Small intestine (tissue), 7 donors: ENCODE measurements around the gene HGS. TPM values are rescaled to one million over a fixed set of nuclear protein-coding genes. Genes with fewer than 3 reads are reported as not detected.

Source experiments
- DNase-seq, 2 donors: peaks; one replicate each; pipeline versions ENCODE4 v3.0.0 to v3.0.0-alpha.2; 2013
- FAIRE-seq: peaks from 2 replicates; lab custom pipeline; 2012; peaks lifted over from hg19 to GRCh38; lab: Jason Lieb, UNC
- H3K27ac ChIP-seq, 3 donors: one replicate each; pipeline ENCODE4 v1.5.1; 2013; ENCODE audit warnings: low read length in 2 of 3, mild to moderate bottlenecking in 2 of 3, control low read depth in 1 of 3, inconsistent platforms in 1 of 3, low read depth in 1 of 3, moderate library complexity in 1 of 3
- H3K27me3 ChIP-seq, 3 donors: one replicate each; pipeline ENCODE4 v1.6.1; 2013; ENCODE audit warnings: low read length in 3 of 3, inconsistent platforms in 1 of 3; ENCODE audit not compliant: control insufficient read depth in 3 of 3, insufficient read depth in 3 of 3
- H3K36me3 ChIP-seq, 3 donors: one replicate each; pipeline ENCODE4 v1.6.1; 2013; ENCODE audit warnings: low read length in 3 of 3, inconsistent platforms in 1 of 3, low read depth in 1 of 3, mild to moderate bottlenecking in 1 of 3, moderate library complexity in 1 of 3; ENCODE audit not compliant: control insufficient read depth in 3 of 3, insufficient read depth in 2 of 3
- H3K4me1 ChIP-seq, 3 donors: one replicate each; pipeline ENCODE4 v1.6.1; 2013; ENCODE audit warnings: low read length in 2 of 3, inconsistent platforms in 1 of 3, low read depth in 1 of 3, mild to moderate bottlenecking in 1 of 3, moderate library complexity in 1 of 3; ENCODE audit not compliant: control insufficient read depth in 3 of 3, insufficient read depth in 2 of 3
- H3K4me3 ChIP-seq, 3 donors: one replicate each; pipeline ENCODE4 v1.5.1; 2013; ENCODE audit warnings: low read length in 3 of 3, control low read depth in 1 of 3, inconsistent platforms in 1 of 3, low read depth in 1 of 3, mild to moderate bottlenecking in 1 of 3, moderate library complexity in 1 of 3
- H3K9me3 ChIP-seq, 2 donors: one replicate each; pipeline ENCODE4 v1.6.1; 2013; ENCODE audit warnings: low read depth in 1 of 2, low read length in 1 of 2; ENCODE audit not compliant: control insufficient read depth in 2 of 2, insufficient read depth in 1 of 2
- WGBS, 3 donors: extraction: QIAGEN DNeasy Blood & Tissue Kit; methylation state at CpG; one replicate each; pipeline ENCODE4 v1.1.7; 2013; 5-methylcytosine and 5-hydroxymethylcytosine counted together
- polyA plus RNA-seq, 4 donors: library from polyadenylated mRNA; stranded (reverse) in 3 of 4; unstranded in 1 of 4; fragments of 200-250 nt in 3 of 4; fragments of 120-200 nt in 1 of 4; gene quantifications; one replicate each; pipeline versions ENCODE4 v1.2.1 to v1.2.3, GENCODE V29; 2013
- donor health status: healthy with polysubstance abuse.
- donor health status: control.
- donor health status: control.
- donor health status: Bipolar disorder and iron deficiency.
- donor health status: healthy.

HGS gene
- polyA plus RNA-seq, 4 donors: 78.8 to 284 (median 134) TPM

DNA sequence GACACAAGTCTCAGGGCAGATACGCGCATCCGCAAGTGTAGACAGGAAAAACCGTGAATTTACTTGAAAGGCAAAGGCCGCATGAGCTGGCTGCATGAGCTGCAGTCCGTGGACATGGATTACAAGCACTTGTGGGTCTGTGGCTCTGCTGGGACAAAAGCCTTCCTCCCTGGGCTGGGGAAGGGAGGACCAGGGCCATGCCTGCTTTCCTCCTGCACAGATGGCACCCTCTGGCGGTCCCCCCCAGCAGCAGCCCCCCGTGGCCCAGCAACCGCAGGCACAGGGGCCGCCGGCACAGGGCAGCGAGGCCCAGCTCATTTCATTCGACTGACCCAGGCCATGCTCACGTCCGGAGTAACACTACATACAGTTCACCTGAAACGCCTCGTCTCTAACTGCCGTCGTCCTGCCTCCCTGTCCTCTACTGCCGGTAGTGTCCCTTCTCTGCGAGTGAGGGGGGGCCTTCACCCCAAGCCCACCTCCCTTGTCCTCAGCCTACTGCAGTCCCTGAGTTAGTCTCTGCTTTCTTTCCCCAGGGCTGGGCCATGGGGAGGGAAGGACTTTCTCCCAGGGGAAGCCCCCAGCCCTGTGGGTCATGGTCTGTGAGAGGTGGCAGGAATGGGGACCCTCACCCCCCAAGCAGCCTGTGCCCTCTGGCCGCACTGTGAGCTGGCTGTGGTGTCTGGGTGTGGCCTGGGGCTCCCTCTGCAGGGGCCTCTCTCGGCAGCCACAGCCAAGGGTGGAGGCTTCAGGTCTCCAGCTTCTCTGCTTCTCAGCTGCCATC is 17.7 kb downstream of the HGS start:
- H3K4me1 ChIP-seq: peaks cover 0 to 21% (median 0%) of the 10 kb centered on the region in 3 donors
- H3K9me3 ChIP-seq: no peaks in the 10 kb centered on the region
- FAIRE-seq: no peak
- H3K27ac ChIP-seq: peak overlapping the region in 2 of 3 donors; percentile 30 to 95
- WGBS, 3 donors: 45 to 66% (median 54%) methylated on average over 23 of the region's 23 CpGs
- H3K27me3 ChIP-seq: no peaks in the 10 kb centered on the region
- peak; percentile 33 to 60 for DNase-seq
- peak overlapping the region in 2 of 3 donors; percentile 88 to 94 for H3K4me3 ChIP-seq
- peaks cover 7 to 71% (median 13%) of the 10 kb centered on the region in 3 donors for H3K36me3 ChIP-seq

DNA sequence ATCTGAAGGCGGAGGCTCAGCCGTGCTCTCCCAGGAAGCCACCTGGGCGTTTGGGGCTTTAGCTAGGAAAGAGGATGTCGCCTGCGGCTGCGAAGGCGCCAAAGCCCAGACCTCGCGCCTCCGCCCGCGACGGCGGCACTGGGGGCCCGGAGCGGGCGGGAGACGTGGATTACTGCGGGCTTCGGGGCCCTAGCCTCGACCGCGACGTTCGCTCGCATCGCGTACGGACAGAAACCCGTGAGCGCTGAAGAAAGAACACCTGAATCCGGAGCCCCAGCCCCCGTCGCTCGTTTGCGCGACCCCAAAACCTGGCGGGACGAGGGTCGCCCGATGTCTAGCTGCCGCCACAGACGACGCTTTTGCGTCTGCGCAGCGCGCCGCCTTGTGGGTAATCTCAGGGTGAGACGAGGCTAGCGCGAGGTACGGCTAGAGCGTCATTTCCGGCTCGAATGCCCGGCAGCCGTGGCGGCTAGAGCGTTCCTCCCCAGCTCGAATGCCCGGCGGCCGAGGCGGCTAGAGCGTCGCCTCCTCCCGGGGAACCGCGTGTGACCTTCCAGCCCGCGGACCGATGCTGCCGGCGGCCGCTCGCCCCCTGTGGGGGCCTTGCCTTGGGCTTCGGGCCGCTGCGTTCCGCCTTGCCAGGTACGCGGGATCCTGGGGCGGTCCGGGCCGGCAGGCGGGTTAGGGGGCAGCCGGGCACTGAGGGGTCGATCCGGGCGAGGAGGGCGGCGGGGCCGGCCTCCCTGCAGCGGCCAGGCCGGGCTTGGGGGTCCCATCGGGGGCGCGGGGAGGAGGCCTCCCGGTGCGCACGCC is 19.3 kb downstream of the HGS start, which contains the start of gene MRPL12:
Gene MRPL12 (plus strand): TSS at position 434 of the 813 bp plus-strand sequence. CDS start 135 bp downstream, at position 569.
- peak; percentile 93 to 98 for DNase-seq
- peaks cover 12 to 71% (median 13%) of the 10 kb centered on the region in 3 donors for H3K36me3 ChIP-seq
- no peaks in the 10 kb centered on the region for H3K27me3 ChIP-seq
- WGBS, 3 donors: 0 to 1% (median 0%) methylated on average over 77 to 102 of the region's 102 CpGs
- FAIRE-seq: no peak
- H3K4me1 ChIP-seq: peaks cover 0 to 21% (median 0%) of the 10 kb centered on the region in 3 donors
- H3K4me3 ChIP-seq: peak within 1 kb of the TSS; percentile 88 to 97 (median 94)
- no peaks in the 10 kb centered on the region for H3K9me3 ChIP-seq
- peak within 1 kb of the TSS; percentile 88 to 96 (median 95) for H3K27ac ChIP-seq

DNA sequence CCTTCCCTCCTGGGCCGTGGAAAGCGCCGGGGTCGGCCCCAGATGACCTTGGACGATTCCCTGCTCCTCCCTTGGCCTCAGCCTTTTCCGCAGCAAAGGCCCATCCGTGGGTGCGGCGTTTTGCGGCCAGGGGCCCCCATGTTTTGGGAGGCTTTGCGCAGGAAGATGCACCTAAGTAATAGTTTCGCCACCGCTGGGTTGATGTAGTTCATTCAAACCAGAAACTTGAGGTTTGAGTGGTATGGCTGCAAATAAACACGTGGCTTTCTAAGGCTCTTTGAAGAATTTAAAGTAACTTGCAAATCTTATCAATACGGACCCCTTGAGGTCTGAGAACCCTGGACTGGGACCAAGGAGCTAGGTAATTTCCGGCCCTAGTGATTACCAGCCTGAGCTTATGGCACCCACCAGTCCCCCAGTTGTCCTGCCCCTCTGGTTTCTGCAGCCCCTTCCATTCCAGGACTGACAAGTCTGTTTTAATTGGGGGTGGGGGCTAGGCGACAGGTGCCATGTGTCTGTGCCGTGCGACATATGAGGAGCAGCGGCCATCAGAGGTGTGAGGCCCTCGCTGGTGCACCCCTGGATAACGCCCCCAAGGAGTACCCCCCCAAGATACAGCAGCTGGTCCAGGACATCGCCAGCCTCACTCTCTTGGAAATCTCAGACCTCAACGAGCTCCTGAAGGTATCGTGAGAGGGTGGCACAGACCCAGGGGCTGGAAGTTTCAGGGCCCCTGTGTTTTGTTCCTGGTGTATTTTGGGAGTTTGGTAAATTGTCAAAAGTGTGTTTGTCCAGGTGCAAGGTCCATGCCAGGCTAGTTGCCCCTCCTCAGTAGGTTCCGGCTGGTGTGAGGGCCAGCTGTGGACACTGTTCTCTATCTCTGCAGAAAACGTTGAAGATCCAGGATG is 20.2 kb downstream of the HGS start:
- no peak for FAIRE-seq
- peak overlapping the region in 2 of 3 donors; percentile 88 to 96 for H3K27ac ChIP-seq
- H3K27me3 ChIP-seq: no peaks in the 10 kb centered on the region
- no peak for DNase-seq
- H3K9me3 ChIP-seq: no peaks in the 10 kb centered on the region
- H3K4me1 ChIP-seq: peaks cover 0 to 21% (median 0%) of the 10 kb centered on the region in 3 donors
- H3K36me3 ChIP-seq: peaks cover 11 to 73% (median 12%) of the 10 kb centered on the region in 3 donors
- H3K4me3 ChIP-seq: peak overlapping the region; percentile 88 to 97 (median 94)
- 12 to 24% (median 19%) methylated on average over 25 to 27 of the region's 27 CpGs for WGBS, 3 donors

DNA sequence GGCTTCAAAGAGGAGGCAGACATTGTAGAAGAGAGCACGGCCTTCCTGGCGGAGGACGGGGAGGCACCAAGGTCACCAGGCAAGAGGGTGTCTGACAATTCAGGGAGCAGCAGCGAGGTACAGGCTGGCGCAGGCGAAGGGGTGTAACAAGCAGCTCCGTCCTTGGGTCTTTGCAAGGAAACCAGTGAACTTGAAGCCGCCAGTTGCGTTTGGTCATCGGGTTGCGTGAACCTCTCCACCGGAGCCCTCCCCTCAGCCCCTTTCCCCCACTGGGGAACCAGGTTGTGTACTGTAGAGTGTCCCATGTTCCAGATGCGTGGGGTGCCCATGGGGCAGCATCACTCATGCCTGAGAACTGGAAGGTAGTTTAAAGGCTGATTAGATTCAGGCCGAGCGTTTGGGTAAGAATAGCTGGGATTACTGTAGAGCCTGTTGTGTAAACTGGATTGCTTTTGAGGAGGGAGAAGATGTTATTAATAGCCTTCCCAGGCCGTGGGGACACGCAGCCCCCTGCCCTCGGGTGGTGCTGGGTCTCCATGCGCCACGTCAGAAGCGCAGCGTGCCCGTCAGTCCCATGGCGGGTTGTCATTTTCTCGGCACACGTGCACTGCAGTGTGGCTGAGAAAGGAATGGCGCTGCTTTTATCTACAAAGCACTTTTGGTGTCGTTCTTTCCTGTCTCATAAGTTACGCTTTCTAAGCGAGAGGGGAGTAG is 21.9 kb downstream of the HGS start:
- WGBS, 3 donors: 93 to 96% (median 95%) methylated on average over 30 of the region's 30 CpGs
- DNase-seq (no peak), FAIRE-seq (no peak)
- Histone ChIP-seq H3K36me3 (peaks cover 7 to 66% (median 12%) of the 10 kb centered on the region in 3 donors), H3K4me3 (no peak overlapping the region), H3K9me3 (no peaks in the 10 kb centered on the region), H3K4me1 (peaks cover 0 to 27% (median 2%) of the 10 kb centered on the region in 3 donors), H3K27me3 (no peaks in the 10 kb centered on the region), H3K27ac (no peak overlapping the region)

DNA sequence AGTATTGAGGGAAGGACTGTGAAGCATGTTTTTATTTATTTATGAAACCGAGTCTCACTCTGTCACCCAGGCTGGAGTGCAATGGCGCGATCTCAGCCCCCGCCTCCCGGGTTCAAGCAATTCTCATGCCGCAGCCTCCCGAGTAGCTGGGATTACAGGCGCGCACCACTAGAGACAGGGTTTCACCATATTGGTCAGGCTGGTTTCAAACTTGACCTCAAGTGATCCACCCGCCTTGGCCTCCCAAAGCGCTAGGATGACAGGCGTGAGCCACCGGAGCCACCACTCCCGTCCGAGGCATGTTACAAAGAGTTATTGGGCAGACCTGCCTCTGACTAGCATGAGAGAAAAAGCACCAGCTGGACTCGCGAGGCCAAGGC is 22.4 kb downstream of the HGS start:
- H3K4me3 ChIP-seq: no peak overlapping the region
- FAIRE-seq (no peak), DNase-seq (no peak)
- peaks cover 6 to 60% (median 12%) of the 10 kb centered on the region in 3 donors for H3K36me3 ChIP-seq
- no peaks in the 10 kb centered on the region for H3K9me3 ChIP-seq
- no peak overlapping the region for H3K27ac ChIP-seq
- peaks cover 2 to 27% (median 5%) of the 10 kb centered on the region in 3 donors for H3K4me1 ChIP-seq
- peaks cover 0 to 2% (median 0%) of the 10 kb centered on the region in 3 donors for H3K27me3 ChIP-seq
- WGBS, 3 donors: 95 to 96% (median 96%) methylated on average over 17 of the region's 17 CpGs

DNA sequence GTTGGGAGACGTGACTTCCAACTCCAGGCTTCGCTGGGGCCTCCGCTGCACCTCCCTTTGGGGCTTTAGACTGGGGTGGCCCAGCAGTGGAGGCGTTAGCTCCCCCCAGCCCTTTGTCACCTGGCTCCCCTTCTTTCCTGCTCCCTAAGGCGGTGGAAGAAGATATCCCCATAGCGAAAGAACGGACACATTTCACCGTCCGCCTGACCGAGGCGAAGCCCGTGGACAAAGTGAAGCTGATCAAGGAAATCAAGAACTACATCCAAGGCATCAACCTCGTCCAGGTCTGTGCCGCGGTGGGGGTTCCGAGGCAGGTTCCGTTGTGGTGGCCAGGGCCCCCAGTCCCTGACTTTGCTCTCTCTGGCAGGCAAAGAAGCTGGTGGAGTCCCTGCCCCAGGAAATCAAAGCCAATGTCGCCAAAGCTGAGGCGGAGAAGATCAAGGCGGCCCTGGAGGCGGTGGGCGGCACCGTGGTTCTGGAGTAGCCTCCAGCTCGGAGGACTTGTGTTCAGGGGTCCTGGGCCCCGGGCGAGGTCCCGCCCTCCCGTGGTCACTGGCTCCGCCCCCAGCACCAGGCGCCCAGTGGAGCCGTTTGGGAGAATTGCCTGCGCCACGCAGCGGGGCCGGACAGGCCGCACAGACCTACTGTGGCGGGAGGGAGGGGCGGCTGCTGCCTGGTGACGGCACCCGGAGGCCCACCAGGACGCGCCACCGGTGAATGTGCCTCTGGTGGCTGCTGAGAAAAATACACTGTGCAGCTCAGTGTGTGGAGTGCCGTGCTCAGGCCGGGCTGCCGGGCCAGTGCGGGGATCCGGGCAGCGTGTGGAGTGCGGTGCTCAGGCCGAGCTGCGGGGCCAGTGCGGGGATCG is 23.2 kb downstream of the HGS start:
- no peak for DNase-seq

More for the DNA sequence above, 23.2 kb downstream of the HGS start:
- H3K36me3 ChIP-seq: peaks cover 6 to 54% (median 12%) of the 10 kb centered on the region in 3 donors
- no peak for FAIRE-seq
- H3K9me3 ChIP-seq: no peaks in the 10 kb centered on the region
- H3K4me3 ChIP-seq: no peak overlapping the region
- 92 to 94% (median 94%) methylated on average over 42 to 54 of the region's 54 CpGs for WGBS, 3 donors
- H3K27me3 ChIP-seq: peaks cover 0 to 2% (median 0%) of the 10 kb centered on the region in 3 donors
- H3K4me1 ChIP-seq: peaks cover 2 to 24% (median 5%) of the 10 kb centered on the region in 3 donors
- H3K27ac ChIP-seq: no peak overlapping the region
